DND-41 (cell line): ENCODE results near the gene TMEM163.

ENCODE experiments used
- EZH2 ChIP-seq: IDR thresholded peaks from 3 replicates; pipeline ENCODE4 v1.6.1; 2012; ENCODE audit warnings: borderline replicate concordance, low read depth, mild to moderate bottlenecking, moderate library complexity, low read length, inconsistent platforms; ENCODE audit not compliant: severe bottlenecking
- TF ChIP-seq, protein P1 (sequence below): IDR thresholded peaks from 2 replicates; pipeline ENCODE4 v1.5.1; 2012; ENCODE audit warnings: borderline replicate concordance, low read length, moderate library complexity, mild to moderate bottlenecking; ENCODE audit not compliant: poor library complexity, severe bottlenecking; ENCODE audit errors: extremely low read depth

DNA sequence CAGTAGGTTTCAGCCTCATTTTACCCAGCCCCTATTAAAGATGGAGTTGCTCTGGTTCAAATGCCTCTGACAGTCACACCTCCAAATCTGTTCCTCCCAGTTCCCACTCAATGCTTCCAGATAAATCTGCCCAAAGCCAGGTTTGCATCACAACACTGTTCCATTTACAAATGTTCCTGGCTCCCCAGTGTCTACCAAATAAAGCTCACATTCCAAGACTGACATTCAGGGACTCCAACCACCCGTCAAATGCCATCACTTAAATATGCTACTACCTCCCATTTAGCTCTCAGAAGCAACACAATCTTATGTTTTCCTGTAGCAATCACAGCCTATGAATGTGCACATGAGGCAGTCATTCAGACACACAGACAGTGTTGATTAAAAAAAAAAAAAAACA, 127.3 kb downstream of the TMEM163 start:
- TF ChIP-seq, protein P1, sequence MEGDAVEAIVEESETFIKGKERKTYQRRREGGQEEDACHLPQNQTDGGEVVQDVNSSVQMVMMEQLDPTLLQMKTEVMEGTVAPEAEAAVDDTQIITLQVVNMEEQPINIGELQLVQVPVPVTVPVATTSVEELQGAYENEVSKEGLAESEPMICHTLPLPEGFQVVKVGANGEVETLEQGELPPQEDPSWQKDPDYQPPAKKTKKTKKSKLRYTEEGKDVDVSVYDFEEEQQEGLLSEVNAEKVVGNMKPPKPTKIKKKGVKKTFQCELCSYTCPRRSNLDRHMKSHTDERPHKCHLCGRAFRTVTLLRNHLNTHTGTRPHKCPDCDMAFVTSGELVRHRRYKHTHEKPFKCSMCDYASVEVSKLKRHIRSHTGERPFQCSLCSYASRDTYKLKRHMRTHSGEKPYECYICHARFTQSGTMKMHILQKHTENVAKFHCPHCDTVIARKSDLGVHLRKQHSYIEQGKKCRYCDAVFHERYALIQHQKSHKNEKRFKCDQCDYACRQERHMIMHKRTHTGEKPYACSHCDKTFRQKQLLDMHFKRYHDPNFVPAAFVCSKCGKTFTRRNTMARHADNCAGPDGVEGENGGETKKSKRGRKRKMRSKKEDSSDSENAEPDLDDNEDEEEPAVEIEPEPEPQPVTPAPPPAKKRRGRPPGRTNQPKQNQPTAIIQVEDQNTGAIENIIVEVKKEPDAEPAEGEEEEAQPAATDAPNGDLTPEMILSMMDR = no peak
- TF ChIP-seq EZH2 = no peak
